Fibroblast of lung (primary cell): ENCODE measurements around the gene FOXF2. TPM values are rescaled to one million over a fixed set of nuclear protein-coding genes. Genes with fewer than 3 reads are reported as not detected.

ENCODE experiments used
- DNase-seq, 2 donors: peaks; one replicate each; pipeline versions ENCODE4 v3.0.0 to v3.0.0-alpha.2; 2010; ENCODE audit warnings: low read depth in 2 of 2
- H2AFZ ChIP-seq: 2 replicates; pipeline ENCODE4 v1.5.1; 2012; ENCODE audit warnings: low read length, control low read depth, inconsistent platforms
- H3K27ac ChIP-seq: 2 replicates; pipeline ENCODE4 v1.5.1; 2011; ENCODE audit warnings: low read length, control low read depth; ENCODE audit not compliant: insufficient read depth
- H3K27me3 ChIP-seq: 2 replicates; pipeline ENCODE4 v1.5.1; 2011; ENCODE audit warnings: mild to moderate bottlenecking, low read length; ENCODE audit not compliant: control insufficient read depth, insufficient read depth
- H3K36me3 ChIP-seq: 2 replicates; pipeline ENCODE4 v1.5.1; 2011; ENCODE audit warnings: low read length; ENCODE audit not compliant: control insufficient read depth, insufficient read depth
- H3K4me1 ChIP-seq: 2 replicates; pipeline ENCODE4 v1.5.1; 2011; ENCODE audit warnings: low read length; ENCODE audit not compliant: control insufficient read depth, insufficient read depth; ENCODE audit errors: extremely low read depth
- H3K4me2 ChIP-seq: 2 replicates; pipeline ENCODE4 v1.5.1; 2011; ENCODE audit warnings: low read length, control low read depth; ENCODE audit not compliant: insufficient read depth; ENCODE audit errors: extremely low read depth
- H3K4me3 ChIP-seq, 4 experiments: fragments of 200-600 bp in 1 of 4; sonication (generic) in 1 of 4; replicated peaks in 1 of 4; 2 replicates each; pipeline ENCODE4 v1.5.1; 2011 to 2016; ENCODE audit warnings: low read length in 4 of 4, low read depth in 3 of 4, mild to moderate bottlenecking in 3 of 4, control low read depth in 2 of 4, inconsistent platforms in 1 of 4, mixed read lengths in 1 of 4; ENCODE audit not compliant: insufficient read depth in 1 of 4; ENCODE audit errors: control extremely low read depth in 1 of 4
- H3K79me2 ChIP-seq: 2 replicates; pipeline ENCODE4 v1.5.1; 2012; ENCODE audit warnings: mild to moderate bottlenecking, low read length, inconsistent platforms; ENCODE audit not compliant: control insufficient read depth, insufficient read depth
- H3K9ac ChIP-seq: 2 replicates; pipeline ENCODE4 v1.5.1; 2011; ENCODE audit warnings: mild to moderate bottlenecking, low read length, control low read depth; ENCODE audit not compliant: insufficient read depth
- H3K9me3 ChIP-seq: 2 replicates; pipeline ENCODE4 v1.5.1; 2012; ENCODE audit warnings: low read depth, low read length; ENCODE audit not compliant: control insufficient read depth, insufficient read depth
- H4K20me1 ChIP-seq: 2 replicates; pipeline ENCODE4 v1.5.1; 2011; ENCODE audit warnings: low read length; ENCODE audit not compliant: control insufficient read depth, insufficient read depth; ENCODE audit errors: extremely low read depth
- CTCF ChIP-seq, 2 donors: IDR thresholded peaks in 1 of 2; conservative IDR thresholded peaks in 1 of 2; 1 replicate in 1 of 2; 2 replicates in 1 of 2; pipeline ENCODE4 v1.5.1; 2011 to 2012; ENCODE audit warnings: low read length in 2 of 2, control low read depth in 1 of 2, inconsistent platforms in 1 of 2, low read depth in 1 of 2, mild to moderate bottlenecking in 1 of 2
- EZH2 ChIP-seq: IDR thresholded peaks from 2 replicates; pipeline ENCODE4 v1.5.1; 2012; ENCODE audit warnings: low read length, control low read depth, mild to moderate bottlenecking; ENCODE audit errors: missing control alignments
- polyA plus RNA-seq, 2 donors: library from polyadenylated mRNA; depleted of rRNA in 1 of 2; stranded (reverse) in 1 of 2; unstranded in 1 of 2; fragments of >200 nt; gene quantifications; 2 replicates each; pipeline ENCODE4 v1.2.1, GENCODE V29; 2011 to 2012; ENCODE audit warnings: missing spikeins in 1 of 2
- total RNA-seq: library from RNA; depleted of rRNA; stranded (reverse); fragments of >200 nt; gene quantifications from 2 replicates; pipeline ENCODE4 v1.2.1, GENCODE V29; 2014

Gene FOXF2
- total and polyA plus RNA-seq, 2 donors (not counting 1 experiment from before 2014, with no cell fraction given), result 32.9 to 42.5 TPM

- peak overlapping the region; percentile 85 for H3K27ac ChIP-seq
- H4K20me1 ChIP-seq, result no peaks in the 10 kb centered on the region
- H3K36me3 ChIP-seq, result no peaks in the 10 kb centered on the region
- H2AFZ ChIP-seq, result no peak overlapping the region
- H3K4me2 ChIP-seq, result peak overlapping the region; percentile 77
- no peaks in the 10 kb centered on the region for H3K9me3 ChIP-seq
- peaks cover 53% of the 10 kb centered on the region for H3K79me2 ChIP-seq
- DNase-seq, result peak in 1 of 2 donors; percentile 28
- TF ChIP-seq EZH2 (no peak), CTCF (conservative IDR thresholded peaks at IDR 0.05 in 1 of 2, IDR thresholded peaks at IDR 0.05 in 1 of 2; ENCODE audit: low read depth in 1 of 2, low read length in 2 of 2) (no peak)
- H3K27me3 ChIP-seq, result no peaks in the 10 kb centered on the region
- peak overlapping the region in 3 of 4 experiments; percentile 2 to 99 (median 17) for H3K4me3 ChIP-seq
- peaks cover 16% of the 10 kb centered on the region for H3K4me1 ChIP-seq
- H3K9ac ChIP-seq, result no peak overlapping the region
Observed at GRCh38 chr6:1384549-1385128, 4.7 kb upstream of the FOXF2 start.

- Histone ChIP-seq H3K4me3 (peak overlapping the region in 2 of 4 experiments; percentile 6 to 99), H4K20me1 (no peaks in the 10 kb centered on the region), H3K4me1 (peaks cover 16% of the 10 kb centered on the region), H3K27ac (peak overlapping the region; percentile 85), H3K79me2 (peaks cover 59% of the 10 kb centered on the region), H3K4me2 (peak overlapping the region; percentile 77), H3K36me3 (no peaks in the 10 kb centered on the region), H3K9me3 (no peaks in the 10 kb centered on the region), H3K9ac (no peak overlapping the region), H2AFZ (no peak overlapping the region), H3K27me3 (no peaks in the 10 kb centered on the region)
- TF ChIP-seq CTCF (conservative IDR thresholded peaks at IDR 0.05 in 1 of 2, IDR thresholded peaks at IDR 0.05 in 1 of 2; ENCODE audit: low read depth in 1 of 2, low read length in 2 of 2) (no peak), EZH2 (no peak)
- peak in 1 of 2 donors; percentile 60 for DNase-seq
Observed at GRCh38 chr6:1385129-1386037, 4.0 kb upstream of the FOXF2 start.

GRCh38 chr6:1386038-1386709 lies 3.2 kb upstream of the FOXF2 start:
- no peaks in the 10 kb centered on the region for H3K36me3 ChIP-seq
- H2AFZ ChIP-seq, result no peak overlapping the region
- peaks cover 67% of the 10 kb centered on the region for H3K79me2 ChIP-seq
- H3K9me3 ChIP-seq, result no peaks in the 10 kb centered on the region
- peak overlapping the region; percentile 85 for H3K27ac ChIP-seq
- DNase-seq, result peak in 1 of 2 donors; percentile 37
- peaks cover 16% of the 10 kb centered on the region for H3K4me1 ChIP-seq
- H3K4me2 ChIP-seq, result peak overlapping the region; percentile 82
- H4K20me1 ChIP-seq, result no peaks in the 10 kb centered on the region
- no peaks in the 10 kb centered on the region for H3K27me3 ChIP-seq
- peak overlapping the region in 3 of 4 experiments; percentile 11 to 99 (median 46) for H3K4me3 ChIP-seq
- TF ChIP-seq EZH2, result no peak
- no peak for TF ChIP-seq CTCF (conservative IDR thresholded peaks at IDR 0.05 in 1 of 2, IDR thresholded peaks at IDR 0.05 in 1 of 2; ENCODE audit: low read depth in 1 of 2, low read length in 2 of 2)
- H3K9ac ChIP-seq, result no peak overlapping the region
